SK-N-SH treated with all-trans-retinoic acid at 6 μM for 48 hours (cell line): ENCODE results near the gene HPCAL1.

ENCODE experiments used
- ATAC-seq: fragments of 200-7000 bp; cut with Tn5 transposase; 3 replicates; pipeline ENCODE4 v1.9.1; 2020; ENCODE audit warnings: mild to moderate bottlenecking, moderate library complexity
- ARNTL ChIP-seq: fragments of 450-650 bp; formaldehyde crosslinking; IDR thresholded peaks from 2 replicates; pipeline ENCODE4 v1.5.0; 2020; ENCODE audit warnings: low read depth, mild to moderate bottlenecking, moderate library complexity, borderline replicate concordance
- BACH2 ChIP-seq: fragments of 250-450 bp; sonication (Bioruptor Pico); IDR thresholded peaks from 2 replicates; pipeline ENCODE4 v1.9.0; 2021; ENCODE audit warnings: mild to moderate bottlenecking, borderline replicate concordance
- CSDC2 ChIP-seq: fragments of 250-450 bp; sonication (Bioruptor Pico); IDR thresholded peaks from 2 replicates; pipeline ENCODE4 v1.5.0; 2020; ENCODE audit warnings: mild to moderate bottlenecking, moderate library complexity
- CSRNP3 ChIP-seq: fragments of 250-450 bp; sonication (Bioruptor Pico); IDR thresholded peaks from 2 replicates; pipeline ENCODE4 v1.5.1; 2021; ENCODE audit warnings: mild to moderate bottlenecking, moderate library complexity
- ESRRG ChIP-seq: fragments of 250-450 bp; sonication (Bioruptor Pico); IDR thresholded peaks from 2 replicates; pipeline ENCODE4 v1.6.1; 2021; ENCODE audit warnings: mild to moderate bottlenecking
- GLIS3 ChIP-seq: fragments of 250-450 bp; sonication (Bioruptor Pico); IDR thresholded peaks from 2 replicates; pipeline ENCODE4 v1.5.0; 2020; ENCODE audit warnings: mild to moderate bottlenecking, moderate library complexity
- ISL1 ChIP-seq: fragments of 250-450 bp; sonication (Bioruptor Pico); IDR thresholded peaks from 2 replicates; pipeline ENCODE4 v2.1.2; 2022; ENCODE audit warnings: mild to moderate bottlenecking, moderate library complexity
- PATZ1 ChIP-seq: fragments of 250-450 bp; sonication (Bioruptor Pico); IDR thresholded peaks from 2 replicates; pipeline ENCODE4 v1.8.0; 2020; ENCODE audit warnings: mild to moderate bottlenecking, moderate library complexity, borderline replicate concordance
- POU6F1 ChIP-seq: fragments of 250-450 bp; sonication (Bioruptor Pico); IDR thresholded peaks from 2 replicates; pipeline ENCODE4 v1.8.0; 2021; ENCODE audit warnings: low read depth, mild to moderate bottlenecking, moderate library complexity, borderline replicate concordance
- PPARA ChIP-seq: fragments of 250-450 bp; sonication (Bioruptor Pico); IDR thresholded peaks from 2 replicates; pipeline ENCODE4 v1.5.0; 2020; ENCODE audit warnings: mild to moderate bottlenecking, borderline replicate concordance
- RARB ChIP-seq: fragments of 250-450 bp; sonication (Bioruptor Pico); IDR thresholded peaks from 2 replicates; pipeline ENCODE4 v1.8.0; 2021; ENCODE audit warnings: mild to moderate bottlenecking, moderate library complexity
- SNAI2 ChIP-seq: fragments of 250-450 bp; sonication (Bioruptor Pico); IDR thresholded peaks from 2 replicates; pipeline ENCODE4 v1.5.0; 2020; ENCODE audit warnings: mild to moderate bottlenecking, moderate library complexity
- TOX ChIP-seq: fragments of 250-450 bp; sonication (Bioruptor Pico); IDR thresholded peaks from 2 replicates; pipeline ENCODE4 v1.8.0; 2021; ENCODE audit warnings: mild to moderate bottlenecking, moderate library complexity, borderline replicate concordance
- TSHZ2 ChIP-seq: fragments of 250-450 bp; sonication (Bioruptor Pico); IDR thresholded peaks from 2 replicates; pipeline ENCODE4 v1.5.0; 2020; ENCODE audit warnings: mild to moderate bottlenecking, moderate library complexity
- ZC3H10 ChIP-seq: fragments of 250-450 bp; sonication (Bioruptor Pico); IDR thresholded peaks from 2 replicates; pipeline ENCODE4 v1.5.1; 2021; ENCODE audit warnings: mild to moderate bottlenecking, moderate library complexity
- ZFP3 ChIP-seq: fragments of 250-450 bp; sonication (Bioruptor Pico); IDR thresholded peaks from 2 replicates; pipeline ENCODE4 v1.5.0; 2020; ENCODE audit warnings: mild to moderate bottlenecking, moderate library complexity
- ZFP30 ChIP-seq: fragments of 450-650 bp; formaldehyde crosslinking; IDR thresholded peaks from 2 replicates; pipeline ENCODE4 v1.5.0; 2022; ENCODE audit warnings: mild to moderate bottlenecking, moderate library complexity
- ZNF565 ChIP-seq: fragments of 450-650 bp; formaldehyde crosslinking; conservative IDR thresholded peaks from 2 replicates; pipeline ENCODE4 v1.5.0; 2020; ENCODE audit warnings: low read depth, mild to moderate bottlenecking, moderate library complexity
- ZNF70 ChIP-seq: fragments of 450-650 bp; formaldehyde crosslinking; IDR thresholded peaks from 2 replicates; pipeline ENCODE4 v1.5.0; 2020; ENCODE audit warnings: mild to moderate bottlenecking, moderate library complexity
- ZNF8 ChIP-seq: fragments of 450-650 bp; formaldehyde crosslinking; IDR thresholded peaks from 2 replicates; pipeline ENCODE4 v1.5.0; 2020; ENCODE audit warnings: mild to moderate bottlenecking, moderate library complexity

Gene HPCAL1

GRCh38 chr2:10388954-10389560, 86.4 kb downstream of the HPCAL1 start:
- ATAC-seq: no peak
- TF ChIP-seq ARNTL (no peak), GLIS3 (no peak), TSHZ2 (CRISPR knock-in tag) (no peak)
- TF ChIP-seq, all 23 proteins: peak for 0

GRCh38 chr2:10389573-10389972, 86.9 kb downstream of the HPCAL1 start:
- TF ChIP-seq ISL1 (CRISPR knock-in tag) (no peak), ZNF8 (CRISPR knock-in tag) (no peak), SNAI2 (CRISPR knock-in tag) (no peak), ZNF565 (no peak), ARNTL (no peak), PPARA (CRISPR knock-in tag) (no peak), TOX (CRISPR knock-in tag) (no peak), POU6F1 (no peak), ZFP3 (no peak), RARB (CRISPR knock-in tag) (no peak), ESRRG (CRISPR knock-in tag) (no peak), BACH2 (CRISPR knock-in tag) (no peak), ZNF70 (CRISPR knock-in tag) (no peak)
- no peak for ATAC-seq

- no peak for ATAC-seq
- TF ChIP-seq PATZ1 (CRISPR knock-in tag) (no peak), TSHZ2 (CRISPR knock-in tag) (no peak), ZC3H10 (CRISPR knock-in tag) (no peak), TOX (CRISPR knock-in tag) (no peak), ARNTL (no peak), SNAI2 (CRISPR knock-in tag) (no peak), ZFP30 (no peak), ESRRG (CRISPR knock-in tag) (no peak), BACH2 (CRISPR knock-in tag) (no peak), RARB (CRISPR knock-in tag) (no peak), CSRNP3 (no peak), ZNF8 (CRISPR knock-in tag) (no peak), CSDC2 (CRISPR knock-in tag) (no peak)
- TF ChIP-seq, all 23 proteins: peak for 0
Measured at GRCh38 chr2:10390369-10390801, 87.7 kb downstream of the HPCAL1 start.
